Cerebellar cortex (tissue), 1 donor: ENCODE results near the gene CDK6.

Experiments used
- DNase-seq: peaks from one replicate; pipeline ENCODE4 v3.0.0-alpha.2; 2015; ENCODE audit warnings: low spot score

Gene CDK6

DNA sequence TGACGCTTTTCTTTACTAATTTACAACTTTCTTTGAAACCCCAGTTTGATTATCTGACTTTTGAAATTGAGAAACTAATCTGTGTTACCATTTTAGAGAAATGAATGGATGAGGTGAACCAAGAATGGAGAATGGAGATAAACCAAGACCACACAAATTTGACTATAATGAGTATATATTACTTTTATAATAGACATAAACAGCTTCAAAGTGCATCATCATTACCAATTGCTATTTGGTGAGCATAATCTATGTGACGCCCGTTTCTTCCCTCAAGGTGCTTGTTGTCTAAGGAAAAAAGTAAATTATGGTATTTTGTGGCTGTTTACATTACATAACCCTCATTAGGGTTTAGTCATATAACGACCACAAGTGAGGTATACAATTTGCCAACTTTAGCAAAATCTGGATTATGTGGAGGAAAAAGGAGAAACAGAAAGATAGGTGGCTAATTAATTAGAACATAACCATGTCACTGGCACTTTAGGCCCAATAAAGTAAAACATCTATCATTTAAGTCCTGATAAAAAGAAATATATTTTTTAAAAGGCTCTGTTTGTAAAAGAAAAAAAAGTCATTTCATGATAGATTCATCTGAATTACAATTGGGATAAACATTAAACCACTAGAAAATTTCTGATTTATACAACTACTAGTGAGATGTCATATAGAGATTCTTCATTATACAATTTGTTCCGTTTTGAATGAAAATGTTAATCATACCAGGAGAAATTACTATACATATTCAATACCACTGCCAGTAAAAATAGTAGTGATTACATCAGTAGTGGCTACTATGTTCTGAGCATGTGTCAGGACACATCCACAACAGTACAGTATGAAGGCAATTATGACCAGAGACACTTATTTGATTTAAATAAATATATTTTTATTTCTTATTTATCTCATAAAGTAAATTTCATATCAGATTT is 128.0 kb downstream of the CDK6 start:
- DNase-seq, result no peak

- no peak for DNase-seq
These were observed 128.9 kb downstream of the CDK6 start for GRCh38 chr7:92707435-92707834.

DNA sequence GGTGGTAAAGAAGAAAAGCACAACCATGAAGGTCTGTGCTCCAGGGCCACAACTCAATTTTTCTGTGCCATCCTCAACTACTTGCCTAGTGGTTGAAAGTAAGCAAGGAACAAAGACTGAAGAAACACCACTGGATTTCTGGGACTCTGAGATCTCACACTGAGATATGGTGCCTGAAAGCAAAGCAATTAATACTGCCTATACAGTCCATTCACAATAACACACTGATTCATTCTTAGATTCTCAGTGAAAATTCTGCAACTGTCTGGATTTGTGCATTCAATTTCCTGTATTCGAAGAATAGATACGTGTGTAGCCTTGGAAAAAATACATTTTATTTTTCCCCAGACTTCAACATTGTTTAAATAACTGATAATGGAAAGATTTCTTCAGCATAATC is 129.8 kb downstream of the CDK6 start:
- no peak for DNase-seq

DNA sequence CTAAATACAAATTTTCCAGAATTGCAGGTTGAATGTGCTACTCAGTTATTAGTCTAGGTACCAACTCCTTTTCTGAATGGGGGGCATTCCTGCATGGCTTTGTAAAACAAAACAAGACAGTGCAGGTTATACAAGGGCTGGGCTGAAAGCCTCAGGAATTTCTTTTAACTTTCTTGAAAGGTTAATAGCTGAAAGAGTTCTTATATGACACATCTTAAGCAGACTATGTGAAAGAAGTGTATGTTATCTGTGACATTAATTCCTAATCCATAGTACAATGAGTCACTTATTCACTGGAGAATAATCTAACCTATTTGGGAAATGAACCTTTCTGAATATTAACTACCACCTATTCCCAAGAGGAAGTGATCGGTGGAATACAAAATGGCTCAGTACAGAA is 130.5 kb downstream of the CDK6 start:
- DNase-seq, result no peak

DNA sequence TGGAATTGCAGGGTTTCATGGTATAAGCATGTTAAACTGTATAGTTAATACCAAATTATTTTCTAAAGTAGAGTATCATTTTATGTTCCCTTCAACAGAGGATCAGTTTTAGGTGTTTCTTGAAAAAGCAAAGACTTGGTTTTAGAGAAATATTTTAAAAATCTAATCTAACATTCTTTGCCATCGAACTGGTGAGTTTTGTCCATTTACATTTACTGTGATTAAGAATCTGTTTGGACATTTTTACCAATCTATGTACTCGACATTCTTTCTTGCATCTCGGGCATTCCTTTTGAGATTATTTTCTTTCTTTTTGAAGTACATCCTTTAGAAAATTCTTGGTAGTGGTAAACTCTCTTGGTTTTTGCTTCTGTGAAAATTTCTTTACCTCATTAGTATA is 131.5 kb downstream of the CDK6 start:
- no peak for DNase-seq

GRCh38 chr7:92702535-92702934 is 133.8 kb downstream of the CDK6 start:
- no peak for DNase-seq

- DNase-seq, result no peak
These were observed 136.3 kb downstream of the CDK6 start for GRCh38 chr7:92699966-92700514.

DNA sequence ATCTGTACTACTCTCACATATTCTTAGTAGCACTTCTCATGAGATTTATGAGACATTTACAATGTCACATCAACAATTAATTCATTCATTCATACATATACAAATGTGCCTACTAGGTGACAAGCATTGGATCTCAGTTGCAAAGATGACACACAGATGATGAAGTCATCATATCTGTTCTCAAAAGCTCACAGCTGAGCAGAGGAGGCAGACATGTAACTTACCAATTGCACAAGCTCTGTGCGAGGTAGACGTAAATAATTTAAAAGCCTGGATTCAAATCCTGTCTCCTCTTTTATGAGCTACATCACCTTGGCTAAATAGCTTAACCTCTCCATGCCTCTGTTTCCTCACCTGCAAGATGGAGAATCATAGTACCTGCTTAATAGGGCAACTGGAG is 136.8 kb downstream of the CDK6 start:
- no peak for DNase-seq

- DNase-seq, result peak; percentile 46
These were observed 138.0 kb downstream of the CDK6 start for GRCh38 chr7:92698237-92698841.

DNA sequence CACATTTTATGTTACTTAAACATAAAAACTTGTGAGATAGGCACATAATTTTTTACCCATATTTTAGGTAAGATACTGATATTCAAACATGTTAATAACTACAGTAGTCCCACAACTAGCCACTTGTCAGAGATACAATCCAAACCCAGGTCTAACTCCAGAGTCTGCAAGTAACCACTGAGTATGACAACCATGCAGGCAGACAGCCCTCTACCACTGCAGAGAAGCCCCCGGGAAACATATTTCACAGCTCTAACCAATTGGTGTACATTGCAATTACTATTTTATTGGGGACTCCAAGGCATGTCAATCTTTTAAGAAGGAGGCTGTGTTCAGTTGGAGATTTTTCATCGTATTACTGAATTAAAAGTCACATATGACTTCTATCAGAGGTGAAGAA is 139.0 kb downstream of the CDK6 start:
- no peak for DNase-seq

- no peak for DNase-seq
These were observed 139.4 kb downstream of the CDK6 start for GRCh38 chr7:92697012-92697411.

- no peak for DNase-seq
These were observed 139.8 kb downstream of the CDK6 start for GRCh38 chr7:92696584-92696983.

DNA sequence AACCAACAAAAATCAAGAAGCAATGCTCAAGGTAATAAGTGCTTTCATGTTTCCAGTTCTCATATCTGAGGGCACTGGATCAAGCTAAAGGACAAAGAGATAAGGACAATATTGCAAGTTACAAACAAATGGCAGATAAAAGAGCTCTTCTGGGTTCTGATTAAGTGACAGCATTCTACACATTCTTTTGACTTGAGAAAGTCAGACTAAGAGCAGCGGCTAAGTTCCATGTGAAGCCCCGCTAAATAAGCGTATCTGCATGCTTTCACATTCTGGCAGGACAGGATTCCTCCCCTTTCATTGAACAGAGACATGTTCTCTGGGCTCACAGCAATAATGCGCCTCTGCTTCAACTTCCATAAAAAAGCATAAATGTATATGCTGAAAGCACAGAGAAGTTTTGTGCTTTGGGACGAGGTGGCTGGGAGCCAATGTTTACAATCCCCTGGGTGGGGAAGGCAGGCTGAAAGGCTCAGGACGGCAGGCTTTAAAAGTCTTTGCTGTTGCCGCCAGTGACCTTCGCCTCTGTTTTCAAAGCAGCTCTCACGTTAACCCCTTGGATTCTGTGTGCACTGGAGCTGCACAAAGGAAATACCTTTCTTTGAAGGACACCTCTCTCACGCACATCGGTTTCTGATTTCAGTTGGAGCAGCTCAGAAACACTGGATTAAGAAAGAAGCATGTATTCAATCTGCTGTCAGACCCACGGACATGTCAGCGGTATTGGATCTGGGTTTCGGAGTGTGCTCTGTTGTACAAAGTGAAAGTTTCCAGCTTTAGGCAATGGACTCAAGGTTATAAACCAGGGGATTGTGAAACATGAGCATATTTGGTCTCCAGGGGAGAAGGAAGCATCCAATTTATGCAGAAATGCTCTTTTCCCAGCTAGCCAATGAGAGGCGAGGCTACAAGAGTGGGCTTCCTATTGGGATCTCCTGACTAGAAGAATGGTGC is 140.8 kb downstream of the CDK6 start:
- DNase-seq, result peak; percentile 58

GRCh38 chr7:92694211-92694610 is 142.2 kb downstream of the CDK6 start:
- no peak for DNase-seq

DNA sequence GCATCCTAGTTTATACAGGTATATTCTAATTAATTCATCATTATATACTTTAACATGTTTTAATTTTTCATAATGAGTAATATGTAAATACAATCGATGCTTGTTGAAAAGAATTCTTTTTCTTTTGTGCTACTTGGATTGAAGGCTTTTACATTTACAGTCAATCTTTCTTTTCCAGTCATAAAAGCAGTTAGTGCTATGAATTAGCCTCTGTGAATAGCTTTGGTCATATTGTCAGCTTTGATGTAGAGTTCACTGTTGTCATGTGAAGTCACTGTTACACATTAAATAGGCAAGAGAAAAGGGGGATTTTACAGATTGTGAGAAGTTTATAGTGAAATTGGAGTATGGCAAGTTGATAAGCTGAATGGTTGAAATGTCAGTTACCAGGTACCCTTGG is 142.9 kb downstream of the CDK6 start:
- no peak for DNase-seq

DNA sequence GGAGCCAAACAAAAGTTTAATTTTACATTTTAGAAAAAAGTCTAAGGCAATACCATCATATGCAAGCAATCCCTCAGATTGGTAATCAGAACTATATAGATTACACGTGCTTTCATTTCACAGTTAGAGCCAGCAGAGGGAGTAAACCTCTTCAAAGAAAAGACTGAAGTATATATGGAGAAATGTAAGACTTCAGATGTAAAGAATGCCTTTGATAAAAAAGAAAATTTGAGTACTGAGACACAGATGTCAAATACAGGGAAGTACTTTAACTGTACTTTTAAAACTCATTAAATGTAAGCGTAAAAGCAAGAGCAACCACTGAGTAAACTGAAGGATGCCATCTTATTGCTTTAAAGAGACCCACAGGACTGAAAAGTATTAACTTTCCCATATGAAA is 144.8 kb downstream of the CDK6 start:
- peak; percentile 53 for DNase-seq

DNA sequence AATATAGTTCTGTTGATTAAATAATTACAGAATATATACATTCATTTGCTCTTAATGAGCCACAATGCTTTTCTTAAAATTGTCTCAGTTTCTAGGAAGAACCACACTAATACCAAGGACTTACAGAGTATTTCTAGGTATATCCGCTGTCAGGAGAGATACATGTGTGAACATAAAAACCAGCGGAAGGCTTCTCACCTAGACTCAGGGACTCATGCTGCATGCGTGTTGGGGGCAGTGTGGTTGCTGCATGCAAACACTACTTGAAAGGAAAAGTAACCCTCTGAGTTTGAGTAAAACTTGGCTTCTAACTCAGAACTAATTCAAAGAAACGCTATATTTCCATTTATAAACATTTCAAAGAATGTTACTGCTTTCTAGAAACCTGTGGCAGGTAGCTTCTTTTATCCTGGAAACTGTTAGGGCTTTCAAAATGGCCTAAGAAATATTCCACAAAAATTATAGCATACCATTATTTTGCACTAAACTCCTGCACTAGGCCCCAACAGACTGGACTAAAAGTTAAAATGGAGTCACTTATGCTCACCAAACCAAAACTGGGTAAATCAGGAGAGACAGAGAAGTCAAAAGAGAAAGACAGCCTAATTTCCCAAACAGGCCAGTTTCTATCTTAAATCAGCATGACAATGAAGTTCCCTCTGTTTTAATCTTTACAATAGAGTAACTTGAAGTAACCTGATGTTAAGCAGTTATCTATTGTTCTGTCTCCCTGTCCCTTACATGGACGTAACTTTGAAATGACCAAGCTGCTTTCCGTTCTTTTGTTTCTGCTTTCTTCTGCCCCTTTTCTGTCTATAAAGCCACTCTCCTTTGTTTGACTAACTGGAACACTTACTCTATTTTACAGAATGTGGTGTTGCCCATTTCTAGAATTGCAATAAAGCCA is 151.0 kb downstream of the CDK6 start:
- DNase-seq, result no peak

- DNase-seq, result no peak
These were observed 152.1 kb downstream of the CDK6 start for GRCh38 chr7:92684274-92684673.

GRCh38 chr7:92682903-92683539 is 153.4 kb downstream of the CDK6 start:
- DNase-seq, result no peak

DNA sequence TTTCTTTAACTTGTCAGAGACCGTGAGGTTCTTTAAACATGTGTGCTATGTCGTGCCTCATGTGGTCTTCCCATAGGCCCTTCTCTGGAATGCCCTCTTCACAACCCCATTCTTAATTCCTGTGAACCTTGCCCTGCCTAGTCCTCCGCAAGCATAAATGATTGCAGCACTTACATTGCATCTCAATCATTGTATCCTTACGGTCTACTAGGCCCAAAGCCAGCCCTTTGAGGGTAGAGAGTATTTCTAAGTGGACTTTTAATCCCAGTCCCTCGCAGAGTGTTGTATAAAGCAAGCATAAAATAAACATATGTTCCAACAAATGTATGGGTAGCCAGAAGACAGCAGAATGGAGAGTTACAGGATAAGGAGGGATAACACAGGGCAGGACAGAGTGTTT is 154.0 kb downstream of the CDK6 start:
- no peak for DNase-seq

- no peak for DNase-seq
These were observed 154.7 kb downstream of the CDK6 start for GRCh38 chr7:92681633-92682032.
